ENCODE results near the gene RCSD1. TPM values are rescaled to one million over a fixed set of nuclear protein-coding genes. Genes with fewer than 3 reads are reported as not detected.
A peak's percentile ranks its signal among the peaks of the same experiment; 100 is the strongest.

The RCSD1 gene
- total and polyA plus RNA-seq, 2 of the 13 experiments (the other 11 are each of a cell fraction or from before 2014, with no cell fraction given): not detected

DNA sequence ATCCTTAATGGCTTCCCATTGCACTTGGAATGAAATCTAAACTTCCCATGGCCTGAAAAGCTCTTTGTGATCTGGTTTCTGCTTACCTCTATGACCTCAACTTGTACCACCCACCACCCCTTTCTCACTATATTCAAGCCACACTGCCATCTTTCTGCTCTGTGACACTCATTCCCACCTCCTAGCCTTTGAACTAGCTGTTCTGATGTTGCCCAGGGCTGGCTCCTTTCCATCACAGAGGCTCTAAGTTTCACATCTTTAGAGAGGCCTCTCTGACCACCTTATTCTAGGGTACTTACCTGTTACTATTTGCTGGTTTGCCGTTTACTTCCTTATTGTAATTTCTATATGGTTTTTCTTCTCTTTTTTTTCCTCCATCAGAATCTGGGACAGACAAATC is 96.0 kb downstream of the RCSD1 start:
- H3K4me2 ChIP-seq (ENCODE audit: low read depth, low read length): peak overlapping the region; percentile 8; the same call in 1 of the 2 replicates
- H3K36me3 ChIP-seq (replicated peaks in 1 of 2; ENCODE audit: control insufficient read depth in 1 of 2, insufficient read depth in 2 of 2, low read length in 2 of 2): peaks cover 1 to 11% of the 10 kb centered on the region in 2 experiments; a peak in 2 of 5 replicates
- in situ Hi-C loops (cut with HindIII; ENCODE audit: extremely low pct_ligation_motif_present, low pct_unique_long_range_greater_than_20kb): no loop called here
- no peak for DNase-seq (ENCODE audit: low spot score)
- H3K9ac ChIP-seq (ENCODE audit: insufficient read depth, low read depth, low read length): no peak overlapping the region
- POLR2A ChIA-PET: no interaction called here
- no peak for FAIRE-seq
- no peaks in the 10 kb centered on the region for H3K9me3 ChIP-seq (ENCODE audit: low read length)
- 39% methylated on average over 1 of the region's 1 CpG for WGBS (ENCODE audit: low lambda C conversion rate)
- peaks cover 67% of the 10 kb centered on the region for H3K79me2 ChIP-seq (ENCODE audit: insufficient read depth, low read length)
- intact Hi-C loops (cut with micrococcal nuclease; ENCODE audit: unreplicated experiment): no loop called here
- no peak overlapping the region for H2AFZ ChIP-seq (ENCODE audit: low read length)
- ATAC-seq: no peak
- H3K27me3 ChIP-seq (ENCODE audit: control insufficient read depth in 1 of 2, insufficient read depth in 2 of 2, low read length in 2 of 2): no peaks in the 10 kb centered on the region
- H3K27ac ChIP-seq (ENCODE audit: extremely low read length, insufficient read depth, low read length): no peak overlapping the region
- no TSS peak for BruUV-seq (replicated peaks)
- H4K20me1 ChIP-seq (ENCODE audit: insufficient read depth, low read length): peaks cover 3% of the 10 kb centered on the region
- H3K4me1 ChIP-seq (ENCODE audit: insufficient read depth, low read length): peaks cover 35% of the 10 kb centered on the region
- no peak for TF ChIP-seq KLF16 (CRISPR knock-in tag; IDR thresholded peaks at IDR 0.05)
- no peak for TF ChIP-seq ZNF513 (CRISPR knock-in tag; conservative IDR thresholded peaks at IDR 0.05)
- no peak for TF ChIP-seq ERF (CRISPR knock-in tag; IDR thresholded peaks at IDR 0.05)
- no peak for TF ChIP-seq ZNF569 (CRISPR knock-in tag; IDR thresholded peaks at IDR 0.05; ENCODE audit: borderline replicate concordance)
- no peak for TF ChIP-seq ZBTB21 (CRISPR knock-in tag; IDR thresholded peaks at IDR 0.05)
- TF ChIP-seq, protein P1, sequence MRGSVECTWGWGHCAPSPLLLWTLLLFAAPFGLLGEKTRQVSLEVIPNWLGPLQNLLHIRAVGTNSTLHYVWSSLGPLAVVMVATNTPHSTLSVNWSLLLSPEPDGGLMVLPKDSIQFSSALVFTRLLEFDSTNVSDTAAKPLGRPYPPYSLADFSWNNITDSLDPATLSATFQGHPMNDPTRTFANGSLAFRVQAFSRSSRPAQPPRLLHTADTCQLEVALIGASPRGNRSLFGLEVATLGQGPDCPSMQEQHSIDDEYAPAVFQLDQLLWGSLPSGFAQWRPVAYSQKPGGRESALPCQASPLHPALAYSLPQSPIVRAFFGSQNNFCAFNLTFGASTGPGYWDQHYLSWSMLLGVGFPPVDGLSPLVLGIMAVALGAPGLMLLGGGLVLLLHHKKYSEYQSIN (CRISPR knock-in tag; IDR thresholded peaks at IDR 0.05; ENCODE audit: borderline replicate concordance): no peak
- TF ChIP-seq MIER3 (CRISPR knock-in tag; IDR thresholded peaks at IDR 0.05; ENCODE audit: borderline replicate concordance): no peak
- TF ChIP-seq, protein P2, sequence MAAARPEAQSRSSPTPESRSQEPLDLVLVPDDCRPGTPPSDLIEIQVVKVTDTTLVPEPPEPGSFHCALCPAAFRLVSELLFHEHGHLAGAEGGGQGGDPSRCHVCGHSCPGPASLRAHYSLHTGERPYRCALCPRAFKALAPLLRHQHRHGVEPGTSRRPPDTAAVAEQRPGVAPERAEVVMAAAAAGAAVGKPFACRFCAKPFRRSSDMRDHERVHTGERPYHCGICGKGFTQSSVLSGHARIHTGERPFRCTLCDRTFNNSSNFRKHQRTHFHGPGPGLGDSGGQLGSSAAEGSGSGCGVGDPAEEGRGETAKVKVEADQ (CRISPR knock-in tag; IDR thresholded peaks at IDR 0.05; ENCODE audit: borderline replicate concordance): no peak
- TF ChIP-seq KDM2A (CRISPR knock-in tag; IDR thresholded peaks at IDR 0.05; ENCODE audit: borderline replicate concordance, low read depth): no peak
- no peak for TF ChIP-seq RFXAP (CRISPR knock-in tag; IDR thresholded peaks at IDR 0.05; ENCODE audit: borderline replicate concordance)
- no peak for TF ChIP-seq ZNF558 (CRISPR knock-in tag; IDR thresholded peaks at IDR 0.05; ENCODE audit: borderline replicate concordance)
- no peak for TF ChIP-seq ZNF891 (CRISPR knock-in tag; IDR thresholded peaks at IDR 0.05)
- TF ChIP-seq ZSCAN21 (CRISPR knock-in tag; IDR thresholded peaks at IDR 0.05; ENCODE audit: borderline replicate concordance): no peak
- TF ChIP-seq, protein P3, sequence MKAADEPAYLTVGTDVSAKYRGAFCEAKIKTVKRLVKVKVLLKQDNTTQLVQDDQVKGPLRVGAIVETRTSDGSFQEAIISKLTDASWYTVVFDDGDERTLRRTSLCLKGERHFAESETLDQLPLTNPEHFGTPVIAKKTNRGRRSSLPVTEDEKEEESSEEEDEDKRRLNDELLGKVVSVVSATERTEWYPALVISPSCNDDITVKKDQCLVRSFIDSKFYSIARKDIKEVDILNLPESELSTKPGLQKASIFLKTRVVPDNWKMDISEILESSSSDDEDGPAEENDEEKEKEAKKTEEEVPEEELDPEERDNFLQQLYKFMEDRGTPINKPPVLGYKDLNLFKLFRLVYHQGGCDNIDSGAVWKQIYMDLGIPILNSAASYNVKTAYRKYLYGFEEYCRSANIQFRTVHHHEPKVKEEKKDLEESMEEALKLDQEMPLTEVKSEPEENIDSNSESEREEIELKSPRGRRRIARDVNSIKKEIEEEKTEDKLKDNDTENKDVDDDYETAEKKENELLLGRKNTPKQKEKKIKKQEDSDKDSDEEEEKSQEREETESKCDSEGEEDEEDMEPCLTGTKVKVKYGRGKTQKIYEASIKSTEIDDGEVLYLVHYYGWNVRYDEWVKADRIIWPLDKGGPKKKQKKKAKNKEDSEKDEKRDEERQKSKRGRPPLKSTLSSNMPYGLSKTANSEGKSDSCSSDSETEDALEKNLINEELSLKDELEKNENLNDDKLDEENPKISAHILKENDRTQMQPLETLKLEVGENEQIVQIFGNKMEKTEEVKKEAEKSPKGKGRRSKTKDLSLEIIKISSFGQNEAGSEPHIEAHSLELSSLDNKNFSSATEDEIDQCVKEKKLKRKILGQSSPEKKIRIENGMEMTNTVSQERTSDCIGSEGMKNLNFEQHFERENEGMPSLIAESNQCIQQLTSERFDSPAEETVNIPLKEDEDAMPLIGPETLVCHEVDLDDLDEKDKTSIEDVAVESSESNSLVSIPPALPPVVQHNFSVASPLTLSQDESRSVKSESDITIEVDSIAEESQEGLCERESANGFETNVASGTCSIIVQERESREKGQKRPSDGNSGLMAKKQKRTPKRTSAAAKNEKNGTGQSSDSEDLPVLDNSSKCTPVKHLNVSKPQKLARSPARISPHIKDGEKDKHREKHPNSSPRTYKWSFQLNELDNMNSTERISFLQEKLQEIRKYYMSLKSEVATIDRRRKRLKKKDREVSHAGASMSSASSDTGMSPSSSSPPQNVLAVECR (CRISPR knock-in tag; IDR thresholded peaks at IDR 0.05; ENCODE audit: borderline replicate concordance): no peak
- no peak for TF ChIP-seq RNF219 (CRISPR knock-in tag; IDR thresholded peaks at IDR 0.05)
- CTCF ChIA-PET (ENCODE audit: low intra/inter-chr PET ratio, low total read pairs): no interaction called here
- H3K4me3 ChIP-seq (replicated peaks in 1 of 3; ENCODE audit: insufficient read depth in 1 of 3, low read depth in 2 of 3, low read length in 3 of 3): no peak overlapping the region
